ENCODE data around the gene TENM4. TPM values are rescaled to one million over a fixed set of nuclear protein-coding genes. Genes with fewer than 3 reads are reported as not detected.

The TENM4 gene
- total and polyA plus RNA-seq, 4 experiments from 2014 or later = 0.25 to 0.28 TPM; not detected in 2

DNA sequence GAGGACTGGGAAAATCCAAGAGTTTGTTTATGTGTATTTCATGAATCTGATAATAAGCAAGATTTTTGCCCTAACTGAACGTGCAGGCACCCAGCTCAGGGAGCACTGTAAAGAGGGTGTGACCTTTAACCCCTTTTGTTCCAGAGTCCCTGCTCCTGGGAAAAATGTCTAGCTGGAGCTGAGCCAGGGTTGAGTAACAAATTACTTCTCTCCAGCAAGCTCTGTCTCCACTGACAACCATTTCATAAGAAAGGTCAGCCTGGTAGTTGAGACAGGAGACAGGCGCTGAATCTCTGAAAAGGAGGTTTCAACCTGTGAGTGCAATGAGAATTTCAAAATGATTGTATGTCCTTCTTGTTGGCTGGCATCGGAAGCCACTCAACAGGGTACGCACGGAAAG lies 709.8 kb downstream of the TENM4 start:
- no peaks in the 10 kb centered on the region for H3K36me3 ChIP-seq (ENCODE audit: insufficient read depth, low read length)
- Mint-ChIP-seq H3K4me1 (peaks cover 0 to 1% (median 0%) of the 10 kb centered on the region in 4 donors), H3K27ac (no peak overlapping the region), H3K36me3 (no peaks in the 10 kb centered on the region), H3K4me3 (no peak overlapping the region), H3K9me3 (no peaks in the 10 kb centered on the region), H3K27me3 (peaks cover 7% of the 10 kb centered on the region in 2 donors)
- intact Hi-C loops (cut with micrococcal nuclease) = no loop called here
- ChIA-PET CTCF (ENCODE audit: partially characterized antibody) (no interaction called here), POLR2A (ENCODE audit: partially characterized antibody) (no interaction called here)
- H3K27me3 ChIP-seq (ENCODE audit: insufficient read depth, low read length) = no peaks in the 10 kb centered on the region
- no peak overlapping the region for H3K27ac ChIP-seq (ENCODE audit: low read depth, low read length)
- no peak overlapping the region for H3K4me3 ChIP-seq (ENCODE audit: low read length in 2 of 2)
- DNase-seq = no peak
- H3K4me1 ChIP-seq (ENCODE audit: insufficient read depth, low read length) = no peaks in the 10 kb centered on the region
- H3K9me3 ChIP-seq (ENCODE audit: control insufficient read depth in 1 of 2, low read length in 2 of 2) = no peaks in the 10 kb centered on the region

DNA sequence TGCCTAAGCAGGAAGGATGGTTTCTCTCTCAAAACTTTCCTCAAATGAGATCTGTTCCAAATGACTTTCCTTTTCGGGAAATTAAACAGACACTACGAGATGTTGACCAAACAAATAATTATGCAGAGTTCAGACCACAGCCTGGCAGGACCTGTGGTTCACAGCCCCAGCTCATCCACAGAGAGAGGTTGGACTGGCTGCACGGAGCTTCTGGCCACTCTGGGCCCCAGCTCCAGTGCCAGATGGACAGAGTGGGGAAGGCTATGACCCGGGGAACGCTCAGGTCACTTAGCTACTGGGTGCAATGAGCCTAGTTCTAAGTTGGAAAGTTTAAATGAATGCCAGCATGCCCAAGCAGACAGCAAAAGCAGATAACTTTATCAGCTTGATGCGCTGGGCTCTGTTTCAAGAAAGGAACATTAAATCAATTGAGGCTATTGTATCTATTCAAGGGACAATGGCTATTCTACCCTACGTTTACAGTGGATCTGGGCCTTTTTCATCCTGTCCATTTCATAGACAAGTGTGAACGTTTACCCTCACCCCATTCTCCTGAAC lies 710.5 kb downstream of the TENM4 start:
- ChIA-PET CTCF (ENCODE audit: partially characterized antibody) (no interaction called here), POLR2A (ENCODE audit: partially characterized antibody) (no interaction called here)
- Histone ChIP-seq H3K27ac (ENCODE audit: low read depth, low read length) (no peak overlapping the region), H3K4me3 (ENCODE audit: low read length in 2 of 2) (no peak overlapping the region), H3K36me3 (ENCODE audit: insufficient read depth, low read length) (no peaks in the 10 kb centered on the region), H3K9me3 (ENCODE audit: control insufficient read depth in 1 of 2, low read length in 2 of 2) (no peaks in the 10 kb centered on the region), H3K27me3 (ENCODE audit: insufficient read depth, low read length) (no peaks in the 10 kb centered on the region), H3K4me1 (ENCODE audit: insufficient read depth, low read length) (no peaks in the 10 kb centered on the region)
- Mint-ChIP-seq H3K9me3 (no peaks in the 10 kb centered on the region), H3K27me3 (peaks cover 7 to 9% of the 10 kb centered on the region in 2 donors), H3K4me3 (no peak overlapping the region), H3K27ac (no peak overlapping the region), H3K4me1 (peaks cover 0 to 1% (median 0%) of the 10 kb centered on the region in 4 donors), H3K36me3 (no peaks in the 10 kb centered on the region)
- intact Hi-C loops (cut with micrococcal nuclease) = no loop called here
- DNase-seq = no peak

DNA sequence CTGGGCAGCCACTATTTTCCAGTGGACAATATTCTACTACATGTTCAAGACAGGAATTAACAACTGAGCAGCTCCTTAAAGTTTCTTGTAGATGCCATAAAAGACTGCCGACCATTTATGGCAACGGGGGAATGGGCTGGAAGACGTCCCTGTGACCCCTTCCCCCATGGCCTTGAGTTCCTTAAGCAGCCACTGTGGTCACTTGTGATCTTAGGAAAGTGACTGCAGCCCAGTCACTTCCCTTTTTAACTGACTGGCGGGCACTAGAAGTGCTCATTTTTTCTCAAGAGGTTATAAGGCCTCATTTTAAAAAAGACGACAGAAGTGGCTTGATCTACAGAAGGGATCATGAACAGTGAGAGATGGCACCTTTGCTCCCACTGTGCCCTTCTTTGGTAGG lies 713.0 kb downstream of the TENM4 start:
- DNase-seq = no peak
- no peak overlapping the region for H3K4me3 ChIP-seq (ENCODE audit: low read length in 2 of 2)
- ChIA-PET CTCF (ENCODE audit: partially characterized antibody) (interaction anchor here (1.2 kb wide), 1 partner anchor 15 kb away, joined by 3 read pairs; no protein-coding TSS in a partner anchor), POLR2A (ENCODE audit: partially characterized antibody) (no interaction called here)
- H3K27me3 ChIP-seq (ENCODE audit: insufficient read depth, low read length) = no peaks in the 10 kb centered on the region
- H3K9me3 ChIP-seq (ENCODE audit: control insufficient read depth in 1 of 2, low read length in 2 of 2) = no peaks in the 10 kb centered on the region
- H3K27ac ChIP-seq (ENCODE audit: low read depth, low read length) = no peak overlapping the region
- H3K36me3 ChIP-seq (ENCODE audit: insufficient read depth, low read length) = no peaks in the 10 kb centered on the region
- no peaks in the 10 kb centered on the region for H3K9me3 Mint-ChIP-seq
- no peak overlapping the region for H3K4me3 Mint-ChIP-seq
- H3K36me3 Mint-ChIP-seq = no peaks in the 10 kb centered on the region
- H3K27ac Mint-ChIP-seq = no peak overlapping the region
- peaks cover 8 to 11% of the 10 kb centered on the region in 2 donors for H3K27me3 Mint-ChIP-seq
- intact Hi-C loops (cut with micrococcal nuclease) = no loop called here
- H3K4me1 ChIP-seq (ENCODE audit: insufficient read depth, low read length) = no peaks in the 10 kb centered on the region
- H3K4me1 Mint-ChIP-seq = peaks cover 0 to 1% (median 0%) of the 10 kb centered on the region in 4 donors

DNA sequence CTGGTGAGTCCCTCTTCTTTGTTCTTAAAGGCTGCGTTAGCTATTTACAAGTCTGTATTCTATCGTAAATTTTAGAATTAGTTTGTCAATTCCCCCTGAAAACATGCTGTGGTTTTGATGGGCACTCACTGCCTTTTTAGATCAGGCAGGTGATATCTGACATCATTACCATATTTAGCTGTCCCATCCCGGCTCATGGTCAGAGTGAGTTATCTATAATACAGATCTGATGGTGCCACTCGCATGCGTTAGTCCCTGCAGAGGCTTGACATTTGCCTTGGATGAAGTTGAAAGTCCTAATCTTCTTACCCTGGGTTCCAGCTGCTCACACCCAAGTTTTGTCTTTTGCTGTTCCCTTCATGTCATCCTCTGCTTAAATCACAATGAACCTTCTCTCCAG lies 715.6 kb downstream of the TENM4 start:
- H3K27me3 Mint-ChIP-seq = peaks cover 8 to 10% of the 10 kb centered on the region in 2 donors
- no peak overlapping the region for H3K4me3 Mint-ChIP-seq
- Histone ChIP-seq H3K4me3 (ENCODE audit: low read length in 2 of 2) (no peak overlapping the region), H3K4me1 (ENCODE audit: insufficient read depth, low read length) (no peaks in the 10 kb centered on the region), H3K27me3 (ENCODE audit: insufficient read depth, low read length) (no peaks in the 10 kb centered on the region), H3K36me3 (ENCODE audit: insufficient read depth, low read length) (no peaks in the 10 kb centered on the region), H3K27ac (ENCODE audit: low read depth, low read length) (no peak overlapping the region), H3K9me3 (ENCODE audit: control insufficient read depth in 1 of 2, low read length in 2 of 2) (no peaks in the 10 kb centered on the region)
- ChIA-PET POLR2A (ENCODE audit: partially characterized antibody) (no interaction called here), CTCF (ENCODE audit: partially characterized antibody) (interaction anchor here (0.9 kb wide), 1 partner anchor 10 kb away, joined by 3 read pairs; no protein-coding TSS in a partner anchor)
- no peak for DNase-seq
- H3K4me1 Mint-ChIP-seq = peaks cover 0 to 1% (median 0%) of the 10 kb centered on the region in 4 donors
- peaks cover 0 to 1% (median 0%) of the 10 kb centered on the region in 8 donors for H3K9me3 Mint-ChIP-seq
- no peaks in the 10 kb centered on the region for H3K36me3 Mint-ChIP-seq
- intact Hi-C loops (cut with micrococcal nuclease) = no loop called here
- H3K27ac Mint-ChIP-seq = no peak overlapping the region

DNA sequence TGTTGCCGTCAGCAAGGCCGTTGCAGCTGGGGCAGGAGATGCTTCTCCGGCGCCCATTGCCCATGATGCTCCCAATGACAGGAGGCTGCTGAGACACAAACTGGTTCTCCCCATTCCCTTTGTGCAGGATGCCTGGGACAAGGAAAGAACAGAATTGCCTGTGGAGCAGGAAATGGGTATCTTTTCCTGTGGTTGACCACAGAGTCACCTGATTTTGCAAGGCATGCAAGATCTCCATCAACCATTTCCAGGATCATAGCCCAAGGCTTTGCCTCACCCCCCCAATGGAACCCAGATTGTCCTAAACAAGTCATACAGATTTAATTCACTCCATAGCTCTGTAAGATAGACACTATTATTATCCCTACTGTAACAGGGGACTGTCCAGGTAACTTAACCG lies 718.0 kb downstream of the TENM4 start:
- Histone ChIP-seq H3K27ac (ENCODE audit: low read depth, low read length) (no peak overlapping the region), H3K36me3 (ENCODE audit: insufficient read depth, low read length) (no peaks in the 10 kb centered on the region), H3K4me1 (ENCODE audit: insufficient read depth, low read length) (no peaks in the 10 kb centered on the region), H3K4me3 (ENCODE audit: low read length in 2 of 2) (no peak overlapping the region), H3K9me3 (ENCODE audit: control insufficient read depth in 1 of 2, low read length in 2 of 2) (no peaks in the 10 kb centered on the region), H3K27me3 (ENCODE audit: insufficient read depth, low read length) (no peaks in the 10 kb centered on the region)
- H3K27ac Mint-ChIP-seq = no peak overlapping the region
- no peaks in the 10 kb centered on the region for H3K36me3 Mint-ChIP-seq
- ChIA-PET CTCF (ENCODE audit: partially characterized antibody) (no interaction called here), POLR2A (ENCODE audit: partially characterized antibody) (no interaction called here)
- intact Hi-C loops (cut with micrococcal nuclease) = no loop called here
- no peaks in the 10 kb centered on the region for H3K4me1 Mint-ChIP-seq
- H3K27me3 Mint-ChIP-seq = peaks cover 3 to 8% of the 10 kb centered on the region in 2 donors
- H3K9me3 Mint-ChIP-seq = peaks cover 0 to 1% (median 0%) of the 10 kb centered on the region in 8 donors
- no peak for DNase-seq
- no peak overlapping the region for H3K4me3 Mint-ChIP-seq

DNA sequence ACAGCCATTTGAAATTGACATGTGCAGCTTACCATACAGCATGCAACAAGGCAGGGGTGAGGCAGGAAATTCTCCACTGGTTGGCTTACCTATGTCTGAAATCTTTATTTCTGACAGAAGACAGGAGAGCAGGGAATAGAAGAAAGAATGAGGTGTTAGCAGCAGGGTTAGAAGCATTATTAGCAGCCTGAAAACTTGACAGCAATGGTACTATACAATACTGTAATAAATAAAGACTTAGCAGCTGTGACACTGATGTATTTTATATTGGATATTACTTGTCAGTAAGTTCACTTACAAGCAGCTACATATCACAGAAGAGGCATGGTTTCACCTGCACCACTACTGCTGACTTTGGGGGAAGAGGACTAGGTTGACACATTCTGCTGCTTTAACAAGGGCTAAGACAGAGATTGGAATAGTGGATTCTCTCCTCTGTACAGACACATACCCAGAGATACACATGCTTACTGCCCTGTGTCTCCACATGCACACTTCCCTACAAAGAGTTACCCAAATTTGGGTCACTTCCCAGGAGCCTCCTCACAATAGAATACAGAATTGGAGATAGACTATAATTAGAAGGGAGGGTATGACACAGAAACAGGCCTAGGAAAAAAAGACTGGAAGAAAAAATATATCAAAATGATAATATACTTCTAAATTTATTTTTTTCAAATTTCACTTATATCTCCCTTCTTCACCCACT lies 720.4 kb downstream of the TENM4 start:
- no peaks in the 10 kb centered on the region for H3K36me3 ChIP-seq (ENCODE audit: insufficient read depth, low read length)

DNA sequence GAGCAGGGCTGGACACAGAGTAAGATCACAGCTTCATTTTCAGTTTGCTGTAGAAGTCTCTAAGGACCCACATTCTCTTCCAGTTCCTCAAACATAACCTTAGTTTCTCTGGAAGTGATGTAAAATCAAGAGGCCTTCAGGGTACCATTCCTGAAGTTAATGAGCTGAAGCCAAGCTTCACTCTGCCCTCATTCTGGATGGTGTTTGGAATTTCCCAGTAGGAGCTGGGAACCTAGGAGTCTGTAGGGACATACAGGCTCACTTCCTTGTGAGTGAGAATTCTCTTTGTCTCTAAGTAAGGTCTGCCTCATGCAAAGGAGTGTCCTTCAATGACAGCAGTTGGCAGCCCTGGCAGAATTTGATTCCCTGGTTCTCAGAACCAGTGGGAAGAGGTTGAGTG lies 723.8 kb downstream of the TENM4 start:
- no peak overlapping the region for H3K27ac ChIP-seq (ENCODE audit: low read depth, low read length)
- no peak for DNase-seq
- peaks cover 2 to 3% of the 10 kb centered on the region in 2 donors for H3K27me3 Mint-ChIP-seq
- no peaks in the 10 kb centered on the region for H3K36me3 ChIP-seq (ENCODE audit: insufficient read depth, low read length)
- H3K4me3 Mint-ChIP-seq = no peak overlapping the region
- no peak overlapping the region for H3K4me3 ChIP-seq (ENCODE audit: low read length in 2 of 2)
- H3K36me3 Mint-ChIP-seq = no peaks in the 10 kb centered on the region
- H3K27me3 ChIP-seq (ENCODE audit: insufficient read depth, low read length) = no peaks in the 10 kb centered on the region
- intact Hi-C loops (cut with micrococcal nuclease) = no loop called here
- H3K4me1 Mint-ChIP-seq = no peaks in the 10 kb centered on the region
- no peak overlapping the region for H3K27ac Mint-ChIP-seq
- ChIA-PET CTCF (ENCODE audit: partially characterized antibody) (interaction anchor here (0.5 to 1.6 kb wide), 3 partner anchors 14 to 337 kb away, joined by 3 read pairs; no protein-coding TSS in a partner anchor), POLR2A (ENCODE audit: partially characterized antibody) (no interaction called here)
- H3K9me3 Mint-ChIP-seq = peaks cover 0 to 1% (median 0%) of the 10 kb centered on the region in 8 donors
- no peaks in the 10 kb centered on the region for H3K4me1 ChIP-seq (ENCODE audit: insufficient read depth, low read length)
- H3K9me3 ChIP-seq (ENCODE audit: control insufficient read depth in 1 of 2, low read length in 2 of 2) = no peaks in the 10 kb centered on the region

More for the DNA sequence above, 720.4 kb downstream of the TENM4 start:
- Histone ChIP-seq H3K9me3 (ENCODE audit: control insufficient read depth in 1 of 2, low read length in 2 of 2) (no peaks in the 10 kb centered on the region), H3K27ac (ENCODE audit: low read depth, low read length) (no peak overlapping the region), H3K4me1 (ENCODE audit: insufficient read depth, low read length) (no peaks in the 10 kb centered on the region), H3K27me3 (ENCODE audit: insufficient read depth, low read length) (no peaks in the 10 kb centered on the region), H3K4me3 (ENCODE audit: low read length in 2 of 2) (no peak overlapping the region)
- no peak overlapping the region for H3K27ac Mint-ChIP-seq
- intact Hi-C loops (cut with micrococcal nuclease) = no loop called here
- H3K4me3 Mint-ChIP-seq = no peak overlapping the region
- H3K4me1 Mint-ChIP-seq = no peaks in the 10 kb centered on the region
- no peaks in the 10 kb centered on the region for H3K36me3 Mint-ChIP-seq
- CTCF ChIA-PET (ENCODE audit: partially characterized antibody) = no interaction called here
- H3K9me3 Mint-ChIP-seq = peaks cover 0 to 1% (median 0%) of the 10 kb centered on the region in 8 donors
- H3K27me3 Mint-ChIP-seq = peaks cover 4 to 5% of the 10 kb centered on the region in 2 donors
- POLR2A ChIA-PET (ENCODE audit: partially characterized antibody) = no interaction called here
- no peak for DNase-seq

All from CD4-positive, alpha-beta memory T cell (primary cell).